Measurements from ENCODE around the gene STK39. TPM values are rescaled to one million over a fixed set of nuclear protein-coding genes. Genes with fewer than 3 reads are reported as not detected.

Gene STK39
- total and polyA plus RNA-seq, 9 of the 15 experiments (the other 6 are each of a cell fraction or from before 2014, with no cell fraction given): 0.19 to 0.76 (median 0.51) TPM

- intact Hi-C loops (cut with micrococcal nuclease) (no loop called here), in situ Hi-C loops (cut with MboI) (no loop called here)
- ATAC-seq (no peak), FAIRE-seq (no peak), DNase-seq (ENCODE audit: extremely low read depth in 1 of 4, low spot score in 3 of 4) (no peak)
- Histone ChIP-seq H3K36me3 (ENCODE audit: control insufficient read depth, insufficient read depth, low read length) (no peaks in the 10 kb centered on the region), H3K4me1 (replicated peaks in 1 of 2; ENCODE audit: control insufficient read depth in 2 of 2, insufficient read depth in 2 of 2, low read length in 2 of 2) (no peaks in the 10 kb centered on the region), H3K9ac (ENCODE audit: insufficient read depth in 1 of 2, low read depth in 2 of 2, low read length in 2 of 2) (no peak overlapping the region), H3K4me2 (ENCODE audit: insufficient read depth, low read length) (no peak overlapping the region), H3K27ac (ENCODE audit: extremely low read depth, low read depth, low read length) (no peak overlapping the region), H3K9me1 (ENCODE audit: control insufficient read depth, insufficient read depth, low read length) (no peaks in the 10 kb centered on the region), H3K4me3 (no peak overlapping the region), H3K27me3 (ENCODE audit: control insufficient read depth in 2 of 2, insufficient read depth in 2 of 2, low read length in 2 of 2) (peaks cover 5 to 10% of the 10 kb centered on the region in 2 experiments; a peak in 2 of 5 replicates), H3K9me3 (replicated peaks; ENCODE audit: control insufficient read depth, insufficient read depth, low read depth, low read length) (no peaks in the 10 kb centered on the region), H3K79me2 (ENCODE audit: control insufficient read depth, insufficient read depth, low read length) (no peaks in the 10 kb centered on the region), H2AFZ (ENCODE audit: low read depth, low read length) (no peak overlapping the region), H4K20me1 (replicated peaks; ENCODE audit: control insufficient read depth, insufficient read depth, low read length) (no peaks in the 10 kb centered on the region)
- WGBS (ENCODE audit: insufficient coverage, low coverage, missing lambda C conversion rate): 0% methylated on average over 3 of the region's 3 CpGs
- no TSS peak for BruUV-seq (replicated peaks)
- CTCF ChIA-PET (ENCODE audit: low intra/inter-chr PET ratio): no interaction called here
- POLR2A ChIA-PET: interaction anchor here (0.9 kb wide), 1 partner anchor 315 kb away, joined by 6 read pairs; no protein-coding TSS in a partner anchor
- TF ChIP-seq PYGO2 (tag; IDR thresholded peaks at IDR 0.05): no peak
- no peak for TF ChIP-seq NR2C1 (IDR thresholded peaks at IDR 0.05)
- TF ChIP-seq NR2C1 (tag; IDR thresholded peaks at IDR 0.05): no peak
- no peak for TF ChIP-seq HNRNPK (IDR thresholded peaks at IDR 0.05; ENCODE audit: low read depth, low read length, poor library complexity, severe bottlenecking)
- no peak for TF ChIP-seq ZBTB26 (CRISPR knock-in tag; IDR thresholded peaks at IDR 0.05)
- no peak for TF ChIP-seq PHTF2 (CRISPR knock-in tag; IDR thresholded peaks at IDR 0.05)
- TF ChIP-seq, protein P1, sequence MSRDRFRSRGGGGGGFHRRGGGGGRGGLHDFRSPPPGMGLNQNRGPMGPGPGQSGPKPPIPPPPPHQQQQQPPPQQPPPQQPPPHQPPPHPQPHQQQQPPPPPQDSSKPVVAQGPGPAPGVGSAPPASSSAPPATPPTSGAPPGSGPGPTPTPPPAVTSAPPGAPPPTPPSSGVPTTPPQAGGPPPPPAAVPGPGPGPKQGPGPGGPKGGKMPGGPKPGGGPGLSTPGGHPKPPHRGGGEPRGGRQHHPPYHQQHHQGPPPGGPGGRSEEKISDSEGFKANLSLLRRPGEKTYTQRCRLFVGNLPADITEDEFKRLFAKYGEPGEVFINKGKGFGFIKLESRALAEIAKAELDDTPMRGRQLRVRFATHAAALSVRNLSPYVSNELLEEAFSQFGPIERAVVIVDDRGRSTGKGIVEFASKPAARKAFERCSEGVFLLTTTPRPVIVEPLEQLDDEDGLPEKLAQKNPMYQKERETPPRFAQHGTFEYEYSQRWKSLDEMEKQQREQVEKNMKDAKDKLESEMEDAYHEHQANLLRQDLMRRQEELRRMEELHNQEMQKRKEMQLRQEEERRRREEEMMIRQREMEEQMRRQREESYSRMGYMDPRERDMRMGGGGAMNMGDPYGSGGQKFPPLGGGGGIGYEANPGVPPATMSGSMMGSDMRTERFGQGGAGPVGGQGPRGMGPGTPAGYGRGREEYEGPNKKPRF (IDR thresholded peaks at IDR 0.05; ENCODE audit: low read depth, low read length): no peak
- TF ChIP-seq IFI16 (CRISPR knock-in tag; IDR thresholded peaks at IDR 0.05): no peak
- TF ChIP-seq ZBTB7A (IDR thresholded peaks at IDR 0.05; ENCODE audit: borderline replicate concordance, control insufficient read depth, low read depth, low read length): no peak
- TF ChIP-seq MCM2 (IDR thresholded peaks at IDR 0.05; ENCODE audit: low read depth): no peak
Observed at GRCh38 chr2:168176402-168176801, 71.0 kb downstream of the STK39 start.

Data from K562 (cell line).